ENCODE results near the gene ATG13.

GRCh38 chr11:46639197-46639839 is 22.0 kb downstream of the ATG13 start:
- TF ChIP-seq ZNF24 (tag by site-specific recombination; IDR thresholded peaks at IDR 0.05) (no peak), ZNF660 (tag by site-specific recombination; IDR thresholded peaks at IDR 0.05) (no peak), ZNF202 (tag by site-specific recombination; IDR thresholded peaks at IDR 0.05; ENCODE audit: borderline replicate concordance) (no peak), CTCF (tag by site-specific recombination; IDR thresholded peaks at IDR 0.05) (no peak), TCF7L2 (IDR thresholded peaks at IDR 0.05; ENCODE audit: borderline replicate concordance, low read depth, low read length) (no peak)

All from HEK293 (cell line).